Transverse colon (tissue), 4 donors: ENCODE measurements around the gene ASXL3. TPM values are rescaled to one million over a fixed set of nuclear protein-coding genes. Genes with fewer than 3 reads are reported as not detected.

Experiments
- DNase-seq: peaks from one replicate; pipeline ENCODE4 v3.0.0-alpha.2; 2019
- H3K27ac ChIP-seq, 4 donors: fragments of 200-600 bp; sonication (generic); 2 replicates each; pipeline ENCODE4 v1.5.1; 2016 to 2018; ENCODE audit warnings: inconsistent platforms in 4 of 4
- H3K27me3 ChIP-seq: fragments of 200-600 bp; sonication (generic); 2 replicates; pipeline ENCODE4 v1.5.1; 2017; ENCODE audit warnings: inconsistent platforms
- H3K36me3 ChIP-seq, 4 donors: fragments of 200-600 bp; sonication (generic); 2 replicates each; pipeline ENCODE4 v1.5.1; 2017 to 2019; ENCODE audit warnings: inconsistent platforms in 4 of 4
- H3K4me1 ChIP-seq, 4 donors: fragments of 200-600 bp; sonication (generic); 2 replicates each; pipeline ENCODE4 v1.5.1; 2017 to 2020; ENCODE audit warnings: inconsistent platforms in 4 of 4
- H3K4me3 ChIP-seq, 4 donors: fragments of 200-600 bp; sonication (generic); 1 replicate in 1 of 4; 2 replicates in 3 of 4; pipeline versions ENCODE4 v1.5.1 to v1.6.1; 2017 to 2019; ENCODE audit warnings: inconsistent platforms in 4 of 4
- H3K9me3 ChIP-seq, 2 donors: fragments of 200-600 bp; sonication (generic); 2 replicates each; pipeline ENCODE4 v1.5.1; 2017 to 2019; ENCODE audit warnings: inconsistent platforms in 2 of 2
- EP300 ChIP-seq: sonication (generic); formaldehyde crosslinking; IDR thresholded peaks from one replicate; pipeline ENCODE4 v1.6.1; 2017; ENCODE audit warnings: antibody characterized with exemption, low read depth
- POLR2A ChIP-seq: fragments of 450-650 bp; IDR thresholded peaks from one replicate; pipeline ENCODE4 v1.6.1; 2016; ENCODE audit warnings: antibody characterized with exemption, mild to moderate bottlenecking, moderate library complexity
- POLR2AphosphoS5 ChIP-seq, 3 donors: sonication (generic); formaldehyde crosslinking; IDR thresholded peaks; one replicate each; pipeline ENCODE4 v1.6.1; 2016; ENCODE audit warnings: antibody characterized with exemption in 3 of 3
- WGBS, 2 donors: methylation state at CpG; one replicate each; pipeline ENCODE4 v1.1.5; 2018; ENCODE audit warnings: low coverage in 1 of 2; 5-methylcytosine and 5-hydroxymethylcytosine counted together
- in situ Hi-C, 4 donors: fragments of 200-750 bp; cut with MboI; loops; one replicate each; pipeline versions ENCODE4 v1.15.0 to v1.15.1; 2017; ENCODE audit warnings: low sequenced_read_pairs in 3 of 4, low pct_ligation_motif_present in 1 of 4, low pct_unique_long_range_greater_than_20kb in 1 of 4
- intact Hi-C: fragments of 100-400 bp; cut with DNase I; formaldehyde crosslinking; loops from one replicate; pipeline ENCODE4 v1.15.1; 2023; ENCODE audit warnings: low total_unique reads
- total RNA-seq, 4 donors: library from RNA; depleted of rRNA; stranded (reverse); fragments of >200 nt; gene quantifications; one replicate each; pipeline ENCODE4 v1.1.0, GENCODE V29; 2016
- TF ChIP-seq, protein P1 (sequence below), 5 experiments: fragments of 200-600 bp in 3 of 5; fragments of 450-650 bp in 2 of 5; sonication (generic) in 3 of 5; IDR thresholded peaks; 1 replicate in 2 of 5; 2 replicates in 3 of 5; pipeline ENCODE4 v1.5.1; 2016 to 2017; ENCODE audit warnings: antibody characterized with exemption in 5 of 5, inconsistent platforms in 3 of 5, mild to moderate bottlenecking in 2 of 5, moderate library complexity in 1 of 5

Gene ASXL3
- total RNA-seq, 4 donors from 2014 or later: 0.75 to 3.0 (median 1.7) TPM

DNA sequence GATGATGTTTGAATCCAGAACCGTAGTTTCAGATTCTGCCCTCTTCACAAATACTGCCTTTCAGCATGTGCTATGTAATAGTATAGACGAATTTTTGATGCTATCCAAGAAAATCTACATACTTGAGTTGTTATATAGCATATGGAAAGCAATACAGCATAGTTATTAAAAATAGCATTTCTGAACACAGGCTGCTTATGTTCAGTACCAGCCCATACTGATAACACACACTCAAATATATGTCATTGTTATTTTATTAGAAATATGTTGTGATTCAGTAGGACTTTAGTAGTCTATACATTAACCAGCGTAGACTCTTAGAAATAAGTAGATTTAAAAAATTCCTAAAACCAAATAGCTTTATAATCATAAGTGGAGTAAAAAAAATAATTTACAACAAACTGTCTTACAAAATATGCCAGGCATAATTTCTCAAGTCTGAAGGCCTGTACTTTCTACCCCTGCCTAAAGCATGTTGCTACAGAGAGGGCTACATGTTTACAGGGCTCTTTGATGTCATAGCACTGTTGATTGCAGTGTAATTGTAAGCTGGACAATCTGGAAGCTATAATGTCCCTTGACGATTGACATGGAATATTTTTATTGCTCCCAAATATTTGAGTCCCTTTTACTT, 86.3 kb downstream of the ASXL3 start:
- intact Hi-C loops (no loop called here), in situ Hi-C loops (no loop called here)
- H3K9me3 ChIP-seq: no peaks in the 10 kb centered on the region
- no peak overlapping the region for H3K27ac ChIP-seq
- no peak for DNase-seq
- H3K4me3 ChIP-seq: no peak overlapping the region
- H3K36me3 ChIP-seq: no peaks in the 10 kb centered on the region
- no peaks in the 10 kb centered on the region for H3K4me1 ChIP-seq
- no peaks in the 10 kb centered on the region for H3K27me3 ChIP-seq
- 64 to 65% methylated on average over 4 of the region's 4 CpGs for WGBS, 2 donors
- no peak for TF ChIP-seq EP300

DNA sequence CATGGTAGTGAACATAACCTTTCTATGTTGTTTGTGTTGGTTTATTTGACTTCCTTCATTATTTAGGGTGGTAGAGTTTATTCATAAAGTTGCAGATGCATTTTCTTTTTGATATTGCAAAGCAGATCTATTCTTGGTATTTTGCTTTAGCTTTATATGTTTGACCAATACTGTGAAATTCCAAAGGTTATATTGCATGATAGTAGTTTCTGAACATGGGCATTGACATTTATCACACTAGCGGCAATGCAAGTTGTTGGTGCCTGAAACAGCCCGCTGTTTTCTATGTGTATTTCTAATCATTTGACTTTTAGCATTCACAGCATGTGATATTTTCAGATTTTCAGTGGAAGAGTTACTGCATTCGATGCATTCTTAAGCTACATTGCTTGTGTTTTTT, 87.2 kb downstream of the ASXL3 start:
- no peaks in the 10 kb centered on the region for H3K27me3 ChIP-seq
- 78 to 86% methylated on average over 2 to 3 of the region's 3 CpGs for whole genome bisulfite sequencing, 2 donors
- TF ChIP-seq, protein P1, sequence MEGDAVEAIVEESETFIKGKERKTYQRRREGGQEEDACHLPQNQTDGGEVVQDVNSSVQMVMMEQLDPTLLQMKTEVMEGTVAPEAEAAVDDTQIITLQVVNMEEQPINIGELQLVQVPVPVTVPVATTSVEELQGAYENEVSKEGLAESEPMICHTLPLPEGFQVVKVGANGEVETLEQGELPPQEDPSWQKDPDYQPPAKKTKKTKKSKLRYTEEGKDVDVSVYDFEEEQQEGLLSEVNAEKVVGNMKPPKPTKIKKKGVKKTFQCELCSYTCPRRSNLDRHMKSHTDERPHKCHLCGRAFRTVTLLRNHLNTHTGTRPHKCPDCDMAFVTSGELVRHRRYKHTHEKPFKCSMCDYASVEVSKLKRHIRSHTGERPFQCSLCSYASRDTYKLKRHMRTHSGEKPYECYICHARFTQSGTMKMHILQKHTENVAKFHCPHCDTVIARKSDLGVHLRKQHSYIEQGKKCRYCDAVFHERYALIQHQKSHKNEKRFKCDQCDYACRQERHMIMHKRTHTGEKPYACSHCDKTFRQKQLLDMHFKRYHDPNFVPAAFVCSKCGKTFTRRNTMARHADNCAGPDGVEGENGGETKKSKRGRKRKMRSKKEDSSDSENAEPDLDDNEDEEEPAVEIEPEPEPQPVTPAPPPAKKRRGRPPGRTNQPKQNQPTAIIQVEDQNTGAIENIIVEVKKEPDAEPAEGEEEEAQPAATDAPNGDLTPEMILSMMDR (IDR thresholded peaks at IDR 0.05): no peak
- no peak for TF ChIP-seq POLR2A
- TF ChIP-seq EP300: no peak
- no peak for TF ChIP-seq POLR2AphosphoS5 (IDR thresholded peaks at IDR 0.05)

DNA sequence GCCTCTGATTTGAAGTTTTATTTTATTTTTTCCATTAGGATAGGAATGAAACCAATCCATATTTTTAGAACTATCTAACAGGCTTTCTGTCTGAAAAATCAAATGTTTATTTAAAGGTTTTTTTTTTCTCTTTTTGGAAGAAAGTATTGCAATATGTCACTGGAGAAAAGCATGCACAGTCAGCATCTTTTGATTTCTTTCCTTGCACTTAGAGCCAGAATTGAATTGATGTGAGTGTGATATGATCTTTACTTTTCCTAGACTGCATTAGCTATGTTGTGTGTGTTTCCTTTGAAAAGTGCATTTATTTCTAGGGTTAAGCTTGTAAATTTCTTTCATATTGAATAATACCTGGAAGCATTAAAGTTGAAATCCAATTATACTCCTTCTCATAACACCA, 87.6 kb downstream of the ASXL3 start:
- DNase-seq: no peak
- Histone ChIP-seq H3K4me3 (no peak overlapping the region), H3K4me1 (no peaks in the 10 kb centered on the region), H3K27ac (no peak overlapping the region), H3K27me3 (no peaks in the 10 kb centered on the region), H3K9me3 (no peaks in the 10 kb centered on the region), H3K36me3 (no peaks in the 10 kb centered on the region)
- no peak for TF ChIP-seq POLR2AphosphoS5 (IDR thresholded peaks at IDR 0.05)
- TF ChIP-seq POLR2A: no peak
- TF ChIP-seq, protein P1 (IDR thresholded peaks at IDR 0.05): no peak
- TF ChIP-seq EP300: no peak
- in situ Hi-C loops (no loop called here), intact Hi-C loops (no loop called here)

More for the DNA sequence above, 87.2 kb downstream of the ASXL3 start:
- intact Hi-C loops: no loop called here
- no peaks in the 10 kb centered on the region for H3K9me3 ChIP-seq
- no peaks in the 10 kb centered on the region for H3K36me3 ChIP-seq
- no peak overlapping the region for H3K27ac ChIP-seq
- in situ Hi-C loops: no loop called here
- H3K4me1 ChIP-seq: no peaks in the 10 kb centered on the region
- H3K4me3 ChIP-seq: no peak overlapping the region
- DNase-seq: no peak

DNA sequence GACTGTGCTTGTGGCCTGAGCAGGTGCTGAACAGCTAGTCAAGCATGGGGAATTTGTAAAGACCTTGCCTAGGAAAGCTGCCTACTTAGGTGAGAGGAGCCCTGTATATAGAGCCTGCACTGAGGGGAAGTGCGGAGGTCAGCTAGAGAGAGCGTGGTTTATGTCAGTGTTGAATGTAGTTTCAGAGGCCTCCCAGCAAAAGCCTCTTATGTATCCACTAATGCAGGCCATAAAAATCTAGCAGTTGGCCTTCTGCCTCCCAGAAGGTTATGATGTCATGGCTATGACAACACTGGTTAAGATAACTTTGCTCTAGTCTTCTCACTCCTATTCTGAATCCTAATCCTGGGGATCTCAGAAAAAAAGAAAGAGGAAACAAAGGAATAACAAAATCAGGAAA, 88.9 kb downstream of the ASXL3 start:
- TF ChIP-seq, protein P1 (IDR thresholded peaks at IDR 0.05): no peak
- no peak for DNase-seq
- Histone ChIP-seq H3K4me1 (no peaks in the 10 kb centered on the region), H3K36me3 (no peaks in the 10 kb centered on the region), H3K27me3 (no peaks in the 10 kb centered on the region), H3K4me3 (no peak overlapping the region), H3K9me3 (no peaks in the 10 kb centered on the region), H3K27ac (no peak overlapping the region)
- 100% methylated on average over 2 of the region's 2 CpGs; no CpG with 5 or more reads in 1 of the 2 donors for WGBS, 2 donors
- intact Hi-C loops (no loop called here), in situ Hi-C loops (no loop called here)

DNA sequence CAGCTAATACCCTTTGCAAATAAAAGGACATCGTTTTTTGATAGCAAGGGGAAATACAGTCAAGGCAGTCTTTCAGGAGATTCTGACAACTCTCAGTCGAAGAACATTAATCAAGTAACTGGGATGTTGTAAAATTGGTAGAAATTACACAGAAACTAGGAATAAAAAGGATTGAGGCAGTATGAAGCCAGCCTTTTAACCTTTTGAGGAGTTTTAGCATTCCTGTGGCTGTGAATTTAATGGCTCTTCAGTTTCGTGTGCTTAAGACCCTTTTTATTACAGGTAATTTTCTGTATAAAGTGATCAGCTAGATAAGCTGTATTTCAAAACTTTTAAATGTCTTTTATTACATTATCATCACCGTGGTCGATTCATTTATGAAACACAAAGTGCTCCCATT, 91.6 kb downstream of the ASXL3 start:
- in situ Hi-C loops (no loop called here), intact Hi-C loops (no loop called here)
- Histone ChIP-seq H3K4me1 (no peaks in the 10 kb centered on the region), H3K4me3 (no peak overlapping the region), H3K27me3 (no peaks in the 10 kb centered on the region), H3K27ac (no peak overlapping the region), H3K9me3 (no peaks in the 10 kb centered on the region), H3K36me3 (no peaks in the 10 kb centered on the region)
- TF ChIP-seq POLR2A (no peak), EP300 (no peak), POLR2AphosphoS5 (IDR thresholded peaks at IDR 0.05) (no peak)
- TF ChIP-seq, protein P1 (IDR thresholded peaks at IDR 0.05): no peak
- 54 to 57% methylated on average over 5 of the region's 5 CpGs for WGBS, 2 donors
- DNase-seq: no peak
